Effector memory CD4-positive, alpha-beta T cell (primary cell): ENCODE data around the gene HOXA2.

Source experiments
- DNase-seq, 3 donors: peaks; one replicate each; pipeline ENCODE4 v3.0.0-alpha.2; 2020
- H3K27ac ChIP-seq: 2 replicates; pipeline ENCODE4 v1.7.0; 2013; ENCODE audit warnings: mild to moderate bottlenecking, low read length, moderate library complexity; ENCODE audit not compliant: insufficient read depth, poor library complexity, severe bottlenecking
- H3K27me3 ChIP-seq: replicated peaks from 2 replicates; pipeline ENCODE4 v1.7.0; 2013; ENCODE audit warnings: mild to moderate bottlenecking, low read length; ENCODE audit not compliant: insufficient read depth, control insufficient read depth, poor library complexity, severe bottlenecking
- H3K36me3 ChIP-seq: 2 replicates; pipeline ENCODE4 v1.7.0; 2013; ENCODE audit warnings: mild to moderate bottlenecking, low read length, moderate library complexity; ENCODE audit not compliant: control insufficient read depth, insufficient read depth
- H3K4me1 ChIP-seq: 2 replicates; pipeline ENCODE4 v1.7.0; 2013; ENCODE audit warnings: low read length, mild to moderate bottlenecking; ENCODE audit not compliant: control insufficient read depth, insufficient read depth, poor library complexity, severe bottlenecking
- H3K4me3 ChIP-seq: 2 replicates; pipeline ENCODE4 v1.7.0; 2013; ENCODE audit warnings: low read length, low read depth, mild to moderate bottlenecking; ENCODE audit not compliant: insufficient read depth, poor library complexity, severe bottlenecking
- H3K9me3 ChIP-seq: 2 replicates; pipeline ENCODE4 v1.7.0; 2013; ENCODE audit warnings: mild to moderate bottlenecking, low read length, moderate library complexity; ENCODE audit not compliant: control insufficient read depth

HOXA2 gene

GRCh38 chr7:27146491-27147198 is 44.2 kb upstream of the HOXA2 start:
- H3K27ac ChIP-seq, result no peak overlapping the region
- peaks cover 56% of the 10 kb centered on the region for H3K27me3 ChIP-seq
- H3K4me1 ChIP-seq, result peaks cover 19% of the 10 kb centered on the region
- H3K4me3 ChIP-seq, result no peak overlapping the region
- no peak for DNase-seq
- H3K36me3 ChIP-seq, result no peaks in the 10 kb centered on the region
- no peaks in the 10 kb centered on the region for H3K9me3 ChIP-seq

GRCh38 chr7:27145914-27146412 is 43.5 kb upstream of the HOXA2 start:
- no peak overlapping the region for H3K4me3 ChIP-seq
- H3K9me3 ChIP-seq, result no peaks in the 10 kb centered on the region
- DNase-seq, result no peak
- no peaks in the 10 kb centered on the region for H3K36me3 ChIP-seq
- H3K4me1 ChIP-seq, result peaks cover 12% of the 10 kb centered on the region
- no peak overlapping the region for H3K27ac ChIP-seq
- H3K27me3 ChIP-seq, result peaks cover 49% of the 10 kb centered on the region

- Histone ChIP-seq H3K27me3 (peaks cover 44% of the 10 kb centered on the region), H3K36me3 (no peaks in the 10 kb centered on the region), H3K4me3 (no peak overlapping the region), H3K27ac (no peak overlapping the region), H3K9me3 (no peaks in the 10 kb centered on the region), H3K4me1 (peaks cover 6% of the 10 kb centered on the region)
- no peak for DNase-seq
Observed at GRCh38 chr7:27145165-27145913, 42.9 kb upstream of the HOXA2 start.

DNA sequence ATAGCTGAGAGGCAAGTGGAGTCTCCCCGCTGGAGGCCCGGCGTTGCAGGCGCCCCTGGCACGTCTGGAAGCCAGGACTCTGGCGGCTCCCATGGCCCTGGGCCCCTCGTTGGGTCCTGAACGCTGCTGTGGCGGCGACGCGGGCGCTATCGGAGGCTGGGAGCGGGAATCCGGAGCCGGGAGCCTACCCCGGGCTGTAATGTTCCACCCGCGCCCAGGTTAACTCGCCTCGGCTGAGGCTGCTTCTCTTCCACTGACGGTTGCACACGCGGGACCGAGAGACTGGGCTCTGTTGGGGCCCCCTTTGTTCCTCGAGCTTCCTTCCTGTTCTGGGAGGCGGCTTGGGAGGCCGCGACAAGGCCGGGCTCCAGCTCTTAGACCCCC is 42.3 kb upstream of the HOXA2 start:
- Histone ChIP-seq H3K4me3 (no peak overlapping the region), H3K27ac (no peak overlapping the region), H3K9me3 (no peaks in the 10 kb centered on the region), H3K27me3 (peaks cover 38% of the 10 kb centered on the region), H3K36me3 (no peaks in the 10 kb centered on the region), H3K4me1 (peaks cover 4% of the 10 kb centered on the region)
- no peak for DNase-seq

- Histone ChIP-seq H3K4me1 (peaks cover 4% of the 10 kb centered on the region), H3K27ac (no peak overlapping the region)
Observed at GRCh38 chr7:27143950-27144780, 41.7 kb upstream of the HOXA2 start.

GRCh38 chr7:27143023-27143949 is 40.8 kb upstream of the HOXA2 start, which contains the start of gene HOXA5:
Gene HOXA5 (minus strand): TSS chr7:27143681. CDS start chr7:27143607, 74 bp downstream.
- no peak for DNase-seq
- Histone ChIP-seq H3K36me3 (no peaks in the 10 kb centered on the region), H3K27ac (no peak within 1 kb of the TSS), H3K4me3 (no peak within 1 kb of the TSS), H3K27me3 (peaks cover 24% of the 10 kb centered on the region), H3K4me1 (peaks cover 4% of the 10 kb centered on the region), H3K9me3 (no peaks in the 10 kb centered on the region)

More at GRCh38 chr7:27143950-27144780, 41.7 kb upstream of the HOXA2 start:
- Histone ChIP-seq H3K27me3 (peaks cover 33% of the 10 kb centered on the region), H3K36me3 (no peaks in the 10 kb centered on the region), H3K4me3 (no peak overlapping the region), H3K9me3 (no peaks in the 10 kb centered on the region)
- DNase-seq, result no peak

- peaks cover 3% of the 10 kb centered on the region for H3K4me1 ChIP-seq
- H3K27ac ChIP-seq, result no peak overlapping the region
- H3K9me3 ChIP-seq, result no peaks in the 10 kb centered on the region
- peaks cover 19% of the 10 kb centered on the region for H3K27me3 ChIP-seq
- no peaks in the 10 kb centered on the region for H3K36me3 ChIP-seq
- DNase-seq, result no peak
- H3K4me3 ChIP-seq, result no peak overlapping the region
Observed at GRCh38 chr7:27142580-27143022, 40.1 kb upstream of the HOXA2 start.

GRCh38 chr7:27141923-27142579 is 39.6 kb upstream of the HOXA2 start:
- Histone ChIP-seq H3K9me3 (no peaks in the 10 kb centered on the region), H3K36me3 (no peaks in the 10 kb centered on the region), H3K4me1 (no peaks in the 10 kb centered on the region), H3K4me3 (no peak overlapping the region), H3K27ac (no peak overlapping the region), H3K27me3 (peaks cover 15% of the 10 kb centered on the region)
- DNase-seq, result no peak
